Measurements from ENCODE around the gene PKIG. TPM values are rescaled to one million over a fixed set of nuclear protein-coding genes. Genes with fewer than 3 reads are reported as not detected.
A peak's percentile ranks its signal among the peaks of the same experiment; 100 is the strongest.
"Not testable (repeated sequence)": the region's sequence is repeated elsewhere in the genome, so short reads cannot be mapped to it uniquely, and the experiment has no call there.

Gene PKIG
- total and polyA plus RNA-seq, 2 donors, result 65.1 to 277 TPM

DNA sequence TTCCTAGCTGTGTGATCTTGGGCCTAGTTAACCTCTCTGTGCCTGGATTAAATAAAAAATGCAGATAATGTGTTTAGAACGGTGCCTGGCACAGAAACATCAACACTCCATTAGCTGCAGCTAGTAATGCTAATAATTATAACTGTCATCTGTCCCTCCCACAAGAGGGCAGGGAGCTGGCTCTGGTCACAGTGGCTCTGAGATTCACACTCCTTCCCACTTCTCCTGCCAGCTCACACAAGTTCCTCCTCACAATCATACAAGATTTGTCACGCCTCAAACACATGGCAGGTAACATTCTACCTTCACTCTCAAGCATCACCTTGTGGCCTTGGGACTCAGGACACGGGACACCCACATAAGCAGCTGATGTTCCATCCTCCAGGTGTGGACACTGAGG is 66.7 kb downstream of the PKIG start:
- no peak overlapping the region for H3K4me3 ChIP-seq (ENCODE audit: low read depth, low read length)
- H3K4me1 ChIP-seq (ENCODE audit: insufficient read depth), result peaks cover 2% of the 10 kb centered on the region
- no peaks in the 10 kb centered on the region for H3K36me3 ChIP-seq (ENCODE audit: insufficient read depth)
- WGBS, result 79% methylated on average over 3 of the region's 3 CpGs
- no peak overlapping the region for H3K27ac ChIP-seq (ENCODE audit: low read depth)
- DNase-seq (ENCODE audit: extremely low spot score), result no peak

DNA sequence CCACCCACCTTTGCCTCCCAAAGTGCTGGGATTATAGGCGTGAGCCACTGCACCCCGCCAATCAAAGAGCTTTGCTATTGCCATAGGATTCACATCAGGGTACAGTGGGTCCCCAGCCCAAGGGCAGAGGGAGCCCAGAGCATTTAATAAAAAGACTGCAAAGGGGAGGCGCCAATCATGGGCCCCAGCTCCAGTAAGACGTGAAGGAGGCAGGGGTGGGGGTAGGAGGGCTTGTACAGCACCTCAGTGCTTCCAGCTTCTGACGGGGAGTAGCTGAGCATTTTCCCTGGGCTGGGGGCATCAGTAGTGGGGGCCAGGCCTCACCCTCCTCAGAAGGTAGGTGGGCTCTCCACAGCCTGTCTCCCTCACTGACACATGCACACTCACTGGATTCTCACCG is 67.6 kb downstream of the PKIG start:
- peaks cover 2% of the 10 kb centered on the region for H3K4me1 ChIP-seq (ENCODE audit: insufficient read depth)
- H3K4me3 ChIP-seq (ENCODE audit: low read depth, low read length), result no peak overlapping the region
- no peak overlapping the region for H3K27ac ChIP-seq (ENCODE audit: low read depth)
- WGBS, result 88% methylated on average over 6 of the region's 6 CpGs
- H3K36me3 ChIP-seq (ENCODE audit: insufficient read depth), result no peaks in the 10 kb centered on the region
- DNase-seq (ENCODE audit: extremely low spot score), result no peak

DNA sequence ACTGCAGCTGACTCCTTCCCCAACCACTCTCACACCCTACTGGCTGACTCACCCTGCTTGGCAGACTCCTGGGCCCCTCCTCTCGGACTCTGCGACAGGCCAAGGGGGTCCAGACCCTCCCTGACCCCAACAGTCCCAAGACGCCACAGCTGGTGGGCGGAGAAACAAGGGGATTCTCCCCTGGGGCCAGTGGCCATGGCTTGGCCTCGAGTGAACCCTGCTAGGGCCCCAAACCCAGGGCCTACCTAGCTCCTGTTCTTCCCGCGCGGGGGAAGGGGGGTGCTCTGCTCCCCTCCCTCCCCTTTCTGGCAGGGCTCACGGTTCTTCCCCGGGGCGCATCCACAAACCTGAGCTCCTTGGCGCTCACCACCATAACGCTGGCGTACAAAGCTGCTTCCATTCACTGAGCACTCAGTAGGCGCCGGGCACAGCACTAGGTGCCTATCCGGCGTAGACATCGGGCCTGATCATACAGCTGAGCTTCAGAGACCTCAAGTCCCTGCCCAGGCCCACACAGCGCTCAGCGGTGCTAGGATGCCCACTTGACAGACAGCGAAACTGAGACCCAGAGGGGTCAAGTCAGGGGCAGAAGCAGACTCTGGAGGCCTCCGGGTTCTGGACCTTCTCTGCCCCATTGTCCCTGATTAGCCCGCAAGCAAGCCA is 68.5 kb downstream of the PKIG start:
- 54% methylated on average over 24 of the region's 24 CpGs for WGBS
- peak overlapping the region; percentile 78 for H3K4me3 ChIP-seq (ENCODE audit: low read depth, low read length)
- H3K36me3 ChIP-seq (ENCODE audit: insufficient read depth), result no peaks in the 10 kb centered on the region
- no peak overlapping the region for H3K27ac ChIP-seq (ENCODE audit: low read depth)
- DNase-seq (ENCODE audit: extremely low spot score), result no peak
- peaks cover 2% of the 10 kb centered on the region for H3K4me1 ChIP-seq (ENCODE audit: insufficient read depth)

DNA sequence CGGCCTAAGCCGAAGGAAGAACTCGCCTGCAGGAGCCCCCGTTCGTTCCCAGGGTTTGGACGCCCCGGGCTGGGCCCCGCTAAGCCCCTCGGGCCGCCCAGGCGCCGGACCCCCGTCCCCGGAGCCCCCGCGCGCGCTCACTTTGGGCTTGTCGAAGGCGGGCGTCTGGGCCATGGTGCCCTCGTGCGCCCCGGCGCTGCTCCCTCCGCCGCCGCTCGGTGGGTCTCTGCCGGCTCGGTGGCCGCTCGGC is 69.0 kb downstream of the PKIG start:
- H3K4me1 ChIP-seq (ENCODE audit: insufficient read depth), result peaks cover 2% of the 10 kb centered on the region
- no peak overlapping the region for H3K27ac ChIP-seq (ENCODE audit: low read depth)
- under 1% methylated on average over 33 of the region's 33 CpGs for WGBS
- peak overlapping the region; percentile 78 for H3K4me3 ChIP-seq (ENCODE audit: low read depth, low read length)
- no peaks in the 10 kb centered on the region for H3K36me3 ChIP-seq (ENCODE audit: insufficient read depth)
- no peak for DNase-seq (ENCODE audit: extremely low spot score)

DNA sequence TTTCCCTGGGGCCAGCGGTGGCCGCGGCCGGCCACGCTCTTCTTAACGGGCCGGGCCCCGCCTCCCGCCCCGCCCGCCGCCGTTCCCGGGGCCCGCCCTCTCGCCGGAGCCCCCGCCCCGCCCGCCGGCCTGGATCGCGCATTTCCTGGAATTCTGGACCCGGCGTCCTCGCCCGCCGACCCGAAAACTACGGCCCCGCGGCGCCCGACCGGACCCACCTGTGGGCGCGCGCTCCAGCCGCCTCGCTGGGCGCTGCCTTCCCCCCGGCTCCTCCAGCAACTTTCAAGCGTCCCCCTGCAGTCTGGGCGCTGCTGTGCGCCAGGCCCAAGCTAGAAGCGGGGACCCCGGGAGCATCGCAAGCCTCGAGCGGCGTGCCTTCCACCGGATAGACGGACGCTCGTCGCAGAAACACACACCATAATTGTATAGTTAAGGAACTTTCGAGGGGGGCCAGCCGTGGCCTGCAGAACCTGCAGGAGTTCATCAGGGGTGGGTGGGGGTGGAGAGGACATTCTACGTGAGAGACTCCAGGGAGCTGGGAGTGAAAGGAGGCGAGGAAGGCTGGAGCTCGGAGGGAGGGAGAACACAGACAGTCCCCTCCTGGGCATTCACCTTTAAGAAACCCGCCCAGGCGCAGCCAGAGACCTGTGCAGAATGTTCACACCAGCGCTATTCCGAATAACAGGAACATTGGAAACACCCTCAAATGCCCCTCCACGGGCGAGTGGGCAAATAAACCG is 69.5 kb downstream of the PKIG start, which contains the start of gene ADA:
Gene ADA, minus strand, starts transcription at position 16 of the 740 bp plus-strand sequence. CDS start 92 bp downstream, outside the sequence.
- WGBS, result under 1% methylated on average over 68 of the region's 68 CpGs
- H3K4me1 ChIP-seq (ENCODE audit: insufficient read depth), result peaks cover 2% of the 10 kb centered on the region
- DNase-seq (ENCODE audit: extremely low spot score), result no peak
- no peaks in the 10 kb centered on the region for H3K36me3 ChIP-seq (ENCODE audit: insufficient read depth)
- H3K4me3 ChIP-seq (ENCODE audit: low read depth, low read length), result peak within 1 kb of the TSS; percentile 78
- H3K27ac ChIP-seq (ENCODE audit: low read depth), result no peak within 1 kb of the TSS

DNA sequence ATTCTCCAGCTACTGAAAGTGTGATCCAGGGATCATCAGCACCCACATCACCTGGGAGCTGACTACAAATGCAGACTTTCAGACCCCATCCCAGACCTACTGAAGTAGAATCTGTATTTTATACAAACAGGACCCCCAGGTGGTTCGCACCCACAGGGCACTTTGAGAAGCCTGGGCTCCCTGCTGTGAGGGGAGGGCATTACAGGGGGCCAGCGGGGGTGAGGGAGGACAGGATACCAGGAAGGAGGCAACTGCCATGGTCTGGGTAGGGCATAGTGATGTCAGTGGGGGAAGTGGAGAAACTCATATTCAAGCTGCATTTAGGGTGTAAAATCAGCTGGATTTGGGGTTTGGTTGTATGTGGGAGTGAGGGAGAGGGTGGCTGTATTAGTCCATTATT is 71.2 kb downstream of the PKIG start:
- WGBS, result 90% methylated on average over 2 of the region's 2 CpGs
- Histone ChIP-seq H3K27ac (ENCODE audit: low read depth) (no peak overlapping the region), H3K4me3 (ENCODE audit: low read depth, low read length) (no peak overlapping the region), H3K36me3 (ENCODE audit: insufficient read depth) (no peaks in the 10 kb centered on the region), H3K4me1 (ENCODE audit: insufficient read depth) (peaks cover 2% of the 10 kb centered on the region)
- no peak for DNase-seq (ENCODE audit: extremely low spot score)

DNA sequence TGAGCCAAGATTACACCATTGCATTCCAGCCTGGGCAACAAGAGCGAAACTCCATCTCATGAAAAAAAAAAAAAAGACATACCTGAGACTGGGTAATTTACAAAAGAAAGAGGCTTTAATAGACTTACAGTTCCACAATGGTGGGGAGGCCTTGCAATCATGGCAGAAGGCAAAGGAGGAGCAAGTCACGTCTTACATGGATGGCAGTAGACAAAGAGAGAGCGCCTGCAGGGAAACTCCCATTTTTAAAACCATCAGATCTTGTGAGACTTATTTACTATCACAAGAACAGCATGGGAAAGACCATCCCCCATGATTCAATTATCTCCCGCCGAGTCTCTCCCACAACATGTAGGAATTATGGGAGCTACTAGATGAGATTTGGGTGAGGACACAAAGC is 71.8 kb downstream of the PKIG start:
- H3K27ac ChIP-seq (ENCODE audit: low read depth); H3K4me3 ChIP-seq (ENCODE audit: low read depth, low read length); DNase-seq (ENCODE audit: extremely low spot score); H3K4me1 ChIP-seq (ENCODE audit: insufficient read depth); H3K36me3 ChIP-seq (ENCODE audit: insufficient read depth): not testable (repeated sequence)
- WGBS, result 94% methylated on average over 5 of the region's 5 CpGs

DNA sequence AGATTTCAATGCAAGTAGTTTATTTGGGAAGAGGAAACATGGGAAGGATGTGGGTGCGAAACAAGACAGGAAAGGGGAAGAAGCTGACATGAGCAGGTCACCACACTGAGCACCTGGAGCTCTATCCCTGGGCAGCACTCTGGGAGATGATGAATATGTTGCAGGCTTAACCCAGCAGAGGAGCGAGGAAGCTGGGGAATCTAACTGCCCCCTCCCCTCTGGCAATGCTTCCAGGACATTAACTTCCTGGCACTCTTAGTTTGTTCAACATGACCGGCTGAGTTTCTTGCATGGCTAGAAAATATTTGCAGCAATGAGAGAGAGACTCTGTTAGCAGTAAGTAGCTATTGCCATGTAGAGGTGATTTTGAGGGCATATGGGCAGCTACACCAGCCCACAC is 74.1 kb downstream of the PKIG start:
- no peak overlapping the region for H3K27ac ChIP-seq (ENCODE audit: low read depth)

DNA sequence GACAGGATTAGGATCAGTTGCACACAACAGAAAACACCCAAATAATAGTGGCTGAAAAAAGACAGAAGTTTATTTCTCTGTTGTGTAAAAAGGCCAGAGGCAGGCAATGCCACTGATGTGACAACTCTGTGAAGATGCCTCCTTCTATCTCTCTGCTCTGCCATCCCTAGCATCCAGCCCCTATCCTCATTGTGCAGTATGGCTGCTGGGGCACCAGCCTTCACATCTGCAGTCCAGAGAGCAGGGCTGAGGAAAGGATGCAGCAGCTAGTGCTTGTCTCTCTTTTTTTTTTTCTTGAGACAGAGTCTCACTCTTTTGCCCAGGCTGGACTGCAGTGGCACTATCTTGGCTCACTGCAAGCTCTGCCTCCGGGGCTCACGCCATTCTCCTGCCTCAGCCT is 75.5 kb downstream of the PKIG start:
- no peak overlapping the region for H3K27ac ChIP-seq (ENCODE audit: low read depth)
- WGBS, result 97% methylated on average over 2 of the region's 2 CpGs
- H3K36me3 ChIP-seq (ENCODE audit: insufficient read depth), result no peaks in the 10 kb centered on the region
- no peak overlapping the region for H3K4me3 ChIP-seq (ENCODE audit: low read depth, low read length)
- H3K4me1 ChIP-seq (ENCODE audit: insufficient read depth), result no peaks in the 10 kb centered on the region
- DNase-seq (ENCODE audit: extremely low spot score), result no peak

More for the DNA sequence above, 74.1 kb downstream of the PKIG start:
- no peak overlapping the region for H3K4me3 ChIP-seq (ENCODE audit: low read depth, low read length)
- 57% methylated on average over 3 of the region's 3 CpGs for WGBS
- H3K36me3 ChIP-seq (ENCODE audit: insufficient read depth), result no peaks in the 10 kb centered on the region
- no peak for DNase-seq (ENCODE audit: extremely low spot score)
- peaks cover under 1% of the 10 kb centered on the region for H3K4me1 ChIP-seq (ENCODE audit: insufficient read depth)

DNA sequence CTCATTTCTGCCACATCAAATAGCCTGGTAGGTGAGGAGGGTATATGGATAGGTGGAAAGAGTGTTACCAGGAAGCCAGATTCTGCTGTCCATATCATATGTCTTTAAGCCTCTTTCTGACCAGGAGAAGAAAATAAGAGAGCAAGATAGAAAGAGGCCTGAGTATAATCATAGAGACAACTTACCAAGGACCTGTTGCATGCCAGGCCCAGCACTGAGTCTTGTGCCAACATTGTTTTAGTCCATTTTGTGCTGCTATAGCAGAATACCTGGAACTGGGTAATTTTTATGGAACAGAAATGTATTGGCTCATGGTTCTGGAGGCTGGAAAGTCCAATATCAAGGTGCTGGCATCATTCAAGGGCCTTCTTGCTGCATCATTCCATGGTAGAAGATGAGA is 76.4 kb downstream of the PKIG start:
- no peak for DNase-seq (ENCODE audit: extremely low spot score)
- no peaks in the 10 kb centered on the region for H3K4me1 ChIP-seq (ENCODE audit: insufficient read depth)
- no peaks in the 10 kb centered on the region for H3K36me3 ChIP-seq (ENCODE audit: insufficient read depth)
- H3K27ac ChIP-seq (ENCODE audit: low read depth), result no peak overlapping the region
- no peak overlapping the region for H3K4me3 ChIP-seq (ENCODE audit: low read depth, low read length)

DNA sequence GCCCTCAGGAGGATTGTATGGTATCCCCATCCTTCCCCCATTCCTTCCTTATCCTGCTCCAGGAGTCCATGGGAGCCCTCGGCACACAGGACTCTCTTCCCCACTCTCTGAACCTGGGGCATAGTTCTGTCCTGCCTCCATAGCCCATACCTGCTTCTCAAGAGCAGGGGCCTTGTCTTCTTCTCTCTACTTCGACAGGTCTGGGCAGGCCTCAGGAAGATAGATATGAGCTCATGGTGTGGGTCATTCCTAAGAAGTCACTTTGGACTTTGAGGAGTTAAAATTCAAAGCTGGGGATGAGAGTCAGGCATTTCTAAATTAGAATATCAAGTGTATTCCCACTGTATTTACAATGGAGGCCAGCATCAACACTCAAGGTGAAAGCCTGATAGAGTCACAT is 77.6 kb downstream of the PKIG start:
- no peaks in the 10 kb centered on the region for H3K4me1 ChIP-seq (ENCODE audit: insufficient read depth)
- no peak overlapping the region for H3K4me3 ChIP-seq (ENCODE audit: low read depth, low read length)
- H3K36me3 ChIP-seq (ENCODE audit: insufficient read depth), result no peaks in the 10 kb centered on the region
- no peak overlapping the region for H3K27ac ChIP-seq (ENCODE audit: low read depth)
- 91% methylated on average over 2 of the region's 2 CpGs for WGBS
- no peak for DNase-seq (ENCODE audit: extremely low spot score)

DNA sequence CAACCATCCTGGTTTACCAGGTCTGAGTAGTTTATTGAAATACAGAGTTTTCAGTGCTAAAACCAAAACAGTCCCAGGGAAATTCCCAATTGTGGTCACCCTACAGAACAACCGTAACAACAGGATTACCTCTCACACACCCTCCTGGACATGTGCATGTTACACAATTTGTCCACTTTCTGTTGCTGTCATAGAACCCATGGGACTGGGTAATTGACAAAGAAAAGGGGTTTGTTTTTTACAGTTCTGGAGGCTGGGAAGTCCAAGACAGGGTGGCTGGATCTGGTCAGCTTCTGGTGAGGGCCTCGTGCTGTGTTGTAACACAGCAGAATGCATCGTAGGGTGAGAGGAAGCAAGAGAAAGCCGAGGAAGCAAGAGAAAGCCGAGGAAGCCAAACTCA is 78.2 kb downstream of the PKIG start:
- Histone ChIP-seq H3K4me3 (ENCODE audit: low read depth, low read length) (no peak overlapping the region), H3K36me3 (ENCODE audit: insufficient read depth) (no peaks in the 10 kb centered on the region), H3K4me1 (ENCODE audit: insufficient read depth) (no peaks in the 10 kb centered on the region), H3K27ac (ENCODE audit: low read depth) (no peak overlapping the region)
- DNase-seq (ENCODE audit: extremely low spot score), result no peak
- 78% methylated on average over 5 of the region's 5 CpGs for WGBS

DNA sequence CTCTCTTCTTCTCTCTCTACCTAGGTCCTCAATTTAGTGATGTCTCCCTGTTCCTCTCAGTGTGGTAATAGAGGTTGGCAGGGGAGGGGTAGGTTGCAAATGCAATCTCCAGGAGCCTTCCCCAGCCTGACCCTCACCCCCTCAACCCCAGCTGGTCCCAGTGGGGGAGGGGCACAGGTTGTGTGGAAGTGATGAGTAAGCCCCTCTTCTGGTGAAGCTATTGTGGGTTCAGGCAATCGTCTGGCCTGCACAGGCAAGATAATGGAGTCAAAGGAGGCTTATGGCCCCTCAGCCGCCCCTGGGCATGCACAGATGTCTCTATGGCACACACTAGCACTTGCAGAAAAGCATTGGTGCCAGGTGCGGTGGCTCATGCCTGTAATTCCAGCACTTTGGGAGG is 79.9 kb downstream of the PKIG start:
- Histone ChIP-seq H3K4me1 (ENCODE audit: insufficient read depth) (no peaks in the 10 kb centered on the region), H3K36me3 (ENCODE audit: insufficient read depth) (no peaks in the 10 kb centered on the region), H3K27ac (ENCODE audit: low read depth) (no peak overlapping the region), H3K4me3 (ENCODE audit: low read depth, low read length) (no peak overlapping the region)
- WGBS, result 74% methylated on average over 3 of the region's 3 CpGs
- no peak for DNase-seq (ENCODE audit: extremely low spot score)

DNA sequence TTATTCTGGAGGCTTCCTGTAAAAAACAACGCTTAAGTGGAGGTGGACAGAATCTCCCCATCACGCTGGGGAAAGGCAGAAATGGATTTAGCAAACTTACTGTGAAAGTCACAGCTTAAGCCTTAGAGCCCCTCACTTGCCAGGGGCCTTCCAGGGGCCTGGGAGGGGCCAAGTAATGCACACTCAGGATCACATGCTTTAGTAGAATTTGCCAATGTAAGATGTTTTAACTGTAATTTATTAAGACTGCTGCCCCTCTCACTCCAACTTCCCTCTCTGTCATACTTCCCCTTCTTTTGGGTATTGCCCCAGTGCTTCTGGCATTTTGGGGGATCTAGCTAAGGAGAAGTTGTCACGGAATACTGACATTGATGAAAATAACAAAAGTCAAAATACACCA is 81.8 kb downstream of the PKIG start:
- no peak for DNase-seq (ENCODE audit: extremely low spot score)
- Histone ChIP-seq H3K4me1 (ENCODE audit: insufficient read depth) (no peaks in the 10 kb centered on the region), H3K4me3 (ENCODE audit: low read depth, low read length) (no peak overlapping the region), H3K27ac (ENCODE audit: low read depth) (no peak overlapping the region), H3K36me3 (ENCODE audit: insufficient read depth) (no peaks in the 10 kb centered on the region)
- WGBS, result 54% methylated on average over 3 of the region's 3 CpGs
